Measurements from ENCODE around the gene ZNF775. TPM values are rescaled to one million over a fixed set of nuclear protein-coding genes. Genes with fewer than 3 reads are reported as not detected.
"Not testable (repeated sequence)": the region's sequence is repeated elsewhere in the genome, so short reads cannot be mapped to it uniquely, and the experiment has no call there.

Gene ZNF775
- total RNA-seq, 2 donors from 2014 or later: 3.8 to 4.2 TPM

DNA sequence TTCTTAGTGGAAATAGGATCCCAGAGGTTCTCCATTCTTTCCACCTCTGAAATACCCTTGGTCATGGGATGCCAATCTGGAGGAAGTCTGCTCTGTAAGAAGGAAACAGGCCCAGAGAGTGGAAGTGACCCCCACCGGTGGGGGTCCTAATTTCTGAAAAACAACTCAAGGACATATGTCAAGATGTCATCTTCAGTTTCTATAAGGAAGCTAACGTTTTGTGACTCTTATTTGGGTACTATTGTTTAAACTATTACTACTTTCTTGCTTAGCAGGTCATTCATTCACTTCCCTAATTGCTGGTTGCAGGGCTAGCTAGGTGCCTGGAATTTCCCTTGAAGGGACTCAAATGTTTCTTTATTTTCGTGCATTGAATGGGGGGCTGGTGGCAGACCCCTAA, 1.9 kb upstream of the ZNF775 start:
- ATAC-seq (no peak), DNase-seq (no peak)
- intact Hi-C loops (cut with DNase I): no loop called here

DNA sequence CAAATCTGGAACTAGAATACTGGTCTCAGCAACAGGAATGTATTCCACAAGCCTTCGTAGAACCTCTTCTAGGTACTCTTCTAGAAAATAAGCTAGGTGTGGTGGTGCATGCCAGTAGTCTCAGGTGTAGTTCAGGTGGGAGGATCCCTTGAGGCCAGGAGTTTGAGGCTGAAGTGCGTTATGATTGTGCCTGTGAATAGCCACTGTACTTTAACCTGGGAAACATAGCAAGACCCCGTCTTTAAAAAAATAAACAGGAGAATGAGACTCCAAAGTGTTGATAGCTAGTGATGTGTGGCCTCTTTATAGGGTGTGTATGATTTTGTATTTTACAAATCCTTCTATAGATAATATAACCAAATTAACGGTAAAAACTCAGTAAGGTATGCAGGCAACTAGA, 1.5 kb upstream of the ZNF775 start:
- intact Hi-C loops (cut with DNase I): no loop called here
- DNase-seq (no peak), ATAC-seq (no peak)

- intact Hi-C loops (cut with DNase I): no loop called here
- ATAC-seq (peak; percentile 21 to 32), DNase-seq (peak; percentile 67)
Measured at GRCh38 chr7:150378115-150378852, 846 bp upstream of the ZNF775 start.

DNA sequence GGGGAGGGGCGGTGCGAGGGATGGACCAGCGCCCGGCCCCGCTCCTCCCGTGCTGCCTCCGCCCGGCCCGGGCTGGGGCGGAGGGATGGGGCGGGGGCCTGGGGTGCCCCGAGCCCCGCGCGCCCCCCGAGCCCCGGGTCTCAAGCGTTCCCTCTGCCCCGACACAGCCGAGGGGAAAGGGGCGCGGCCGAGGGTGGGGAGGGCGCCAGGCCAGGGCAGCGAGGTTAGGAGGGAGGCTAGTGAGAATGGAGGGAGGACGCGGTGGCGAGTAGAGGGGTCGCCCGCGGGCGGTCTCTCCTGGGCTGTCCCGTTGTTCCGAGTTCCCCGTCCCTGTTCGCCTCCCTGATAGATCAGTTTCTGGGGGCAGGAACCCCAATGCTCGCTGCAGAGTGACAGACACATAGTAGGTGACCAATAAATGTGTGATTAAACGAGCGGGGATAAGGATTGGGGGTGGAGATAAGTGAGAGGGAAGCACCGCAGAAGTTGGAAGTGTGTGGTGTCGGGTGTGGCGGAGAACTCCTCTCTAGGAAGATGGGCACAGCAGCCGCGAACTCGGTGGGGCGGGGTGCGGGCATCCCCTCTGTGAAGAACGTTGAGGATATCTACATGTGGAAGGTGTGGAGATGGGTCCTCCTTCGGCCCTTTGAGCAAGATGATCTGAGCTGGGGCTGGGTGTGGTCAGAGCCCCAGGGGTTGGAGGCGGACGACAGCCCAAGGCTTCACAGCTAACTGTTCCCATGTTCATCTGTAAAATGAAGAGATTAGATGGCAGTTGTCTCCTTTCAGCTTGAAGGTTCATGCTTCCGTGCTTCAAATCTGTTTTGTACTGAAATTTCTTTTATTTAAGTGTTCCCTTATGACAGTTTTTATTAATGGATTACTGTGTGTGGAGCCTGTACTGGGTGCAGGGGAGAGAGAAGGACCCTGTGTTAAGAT, 580 bp downstream of the ZNF775 start:
- DNase-seq (no peak), ATAC-seq (peak; percentile 1 to 3)
- intact Hi-C loops (cut with DNase I): no loop called here

- intact Hi-C loops (cut with DNase I): no loop called here
- no peak for ATAC-seq
- DNase-seq: no peak
Measured at GRCh38 chr7:150380463-150380862, 1.3 kb downstream of the ZNF775 start.

- no peak for DNase-seq
- ATAC-seq: no peak
- intact Hi-C loops (cut with DNase I): no loop called here
Measured at GRCh38 chr7:150381096-150381495, 2.0 kb downstream of the ZNF775 start.

GRCh38 chr7:150381785-150382122, 2.6 kb downstream of the ZNF775 start:
- intact Hi-C loops (cut with DNase I): no loop called here
- ATAC-seq: no peak

GRCh38 chr7:150382123-150382843, 3.2 kb downstream of the ZNF775 start:
- intact Hi-C loops (cut with DNase I): no loop called here
- DNase-seq (no peak), ATAC-seq (no peak)

More at GRCh38 chr7:150381785-150382122, 2.6 kb downstream of the ZNF775 start:
- no peak for DNase-seq

- no peak for ATAC-seq
- DNase-seq: no peak
- intact Hi-C loops (cut with DNase I): no loop called here
Measured at GRCh38 chr7:150382844-150383225, 3.7 kb downstream of the ZNF775 start.

DNA sequence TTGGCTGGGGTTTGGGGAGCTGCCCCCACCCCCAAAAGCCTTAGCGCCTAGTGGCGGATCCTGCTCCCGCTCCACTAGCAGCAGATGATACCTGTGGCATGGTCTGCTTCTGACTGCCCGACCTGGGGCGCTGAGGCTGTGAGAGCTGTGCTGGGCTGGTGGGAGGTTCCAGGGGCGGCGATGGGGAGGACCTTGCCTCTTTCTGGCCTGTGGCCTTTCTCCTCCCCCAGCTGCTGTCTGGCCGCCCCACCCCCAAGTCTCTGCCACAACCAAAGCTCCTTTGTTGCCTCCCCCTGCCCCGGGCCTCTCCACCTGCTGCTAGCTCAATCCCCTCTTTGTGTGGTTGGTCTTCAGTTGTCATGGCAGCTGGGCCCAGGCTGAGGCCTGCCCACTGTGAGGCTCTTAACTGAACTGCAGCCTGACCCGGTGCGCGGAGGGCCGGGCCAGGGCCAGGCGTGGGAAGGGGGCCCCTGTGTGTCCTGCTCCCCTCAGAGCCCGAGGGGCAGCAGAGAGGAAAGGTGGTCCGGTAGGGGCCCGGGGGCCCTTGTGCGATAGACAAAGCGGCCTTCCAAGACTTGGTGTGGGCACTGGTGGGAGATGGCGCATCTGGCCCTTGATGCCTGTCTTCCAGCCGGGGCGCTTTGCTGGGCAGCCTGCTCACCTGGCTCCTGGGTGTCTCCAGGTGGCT, 4.7 kb downstream of the ZNF775 start:
- ATAC-seq: no peak
- no peak for DNase-seq
- intact Hi-C loops (cut with DNase I): no loop called here

- intact Hi-C loops (cut with DNase I): no loop called here
- DNase-seq (no peak), ATAC-seq (no peak)
Measured at GRCh38 chr7:150384406-150385301, 5.5 kb downstream of the ZNF775 start.

- intact Hi-C loops (cut with DNase I): no loop called here
- ATAC-seq (no peak), DNase-seq (no peak)
Measured at GRCh38 chr7:150385302-150385723, 6.2 kb downstream of the ZNF775 start.

GRCh38 chr7:150385884-150386283, 6.8 kb downstream of the ZNF775 start:
- ATAC-seq; intact Hi-C loops (cut with DNase I); DNase-seq: not testable (repeated sequence)

DNA sequence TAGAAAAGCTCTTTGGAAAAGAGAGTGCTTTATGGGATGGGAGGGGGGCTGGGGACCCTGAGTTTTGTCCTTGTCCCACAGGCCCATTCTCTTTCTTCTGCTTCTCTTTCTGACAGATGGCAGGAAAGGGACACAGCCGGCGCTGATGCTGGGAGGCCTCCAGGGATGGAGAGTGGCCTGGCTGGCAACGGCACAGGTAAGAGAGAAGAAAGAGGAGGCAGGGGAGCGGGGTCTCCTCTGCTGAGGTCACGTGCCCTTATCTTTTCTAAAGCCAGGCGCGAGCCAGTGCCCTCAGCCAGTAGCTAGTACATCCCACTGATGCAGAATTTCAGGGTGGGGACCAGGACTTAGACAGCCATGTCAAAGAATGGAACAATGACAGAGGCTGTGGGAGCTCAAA, 9.2 kb downstream of the ZNF775 start:
- ATAC-seq (no peak), DNase-seq (peak; percentile 18)
- intact Hi-C loops (cut with DNase I): no loop called here

- DNase-seq (peak; percentile 74), ATAC-seq (peak; percentile 94 to 97)
- intact Hi-C loops (cut with DNase I): no loop called here
Measured at GRCh38 chr7:150388709-150389531, 9.8 kb downstream of the ZNF775 start.

- ATAC-seq (no peak), DNase-seq (no peak)
- intact Hi-C loops (cut with DNase I): no loop called here
Measured at GRCh38 chr7:150389532-150389816, 10.3 kb downstream of the ZNF775 start.

GRCh38 chr7:150390205-150390604, 11.1 kb downstream of the ZNF775 start:
- intact Hi-C loops (cut with DNase I): no loop called here
- no peak for ATAC-seq

DNA sequence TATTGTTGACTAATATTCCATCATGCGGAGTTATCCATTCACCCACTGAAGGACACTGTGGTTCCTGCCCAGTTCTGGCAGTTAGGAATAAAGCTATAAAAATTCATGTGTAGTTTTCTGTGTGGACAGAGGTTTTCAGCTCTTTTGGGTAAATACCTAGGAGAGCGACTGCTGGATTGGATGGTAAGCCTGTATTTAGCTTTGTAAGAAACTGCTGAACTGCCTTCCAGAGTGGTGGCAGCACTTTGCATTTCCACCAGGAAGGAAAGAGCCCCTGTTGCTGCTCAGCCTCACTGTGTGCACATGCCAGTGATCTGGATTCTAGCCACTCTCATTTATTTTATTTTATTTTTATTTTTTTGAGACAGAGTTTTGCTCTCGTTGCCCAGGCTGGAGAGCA, 14.2 kb downstream of the ZNF775 start:
- DNase-seq: no peak
- intact Hi-C loops (cut with DNase I): no loop called here
- ATAC-seq: no peak

More at GRCh38 chr7:150390205-150390604, 11.1 kb downstream of the ZNF775 start:
- DNase-seq: no peak
